IPS DF 19.7 (cell line): ENCODE data around the gene CAMK2G.

Source experiments
- DNase-seq: peaks from one replicate; pipeline ENCODE4 v3.0.0-alpha.2; 2013; ENCODE audit warnings: low read depth, low spot score

Gene CAMK2G

DNA sequence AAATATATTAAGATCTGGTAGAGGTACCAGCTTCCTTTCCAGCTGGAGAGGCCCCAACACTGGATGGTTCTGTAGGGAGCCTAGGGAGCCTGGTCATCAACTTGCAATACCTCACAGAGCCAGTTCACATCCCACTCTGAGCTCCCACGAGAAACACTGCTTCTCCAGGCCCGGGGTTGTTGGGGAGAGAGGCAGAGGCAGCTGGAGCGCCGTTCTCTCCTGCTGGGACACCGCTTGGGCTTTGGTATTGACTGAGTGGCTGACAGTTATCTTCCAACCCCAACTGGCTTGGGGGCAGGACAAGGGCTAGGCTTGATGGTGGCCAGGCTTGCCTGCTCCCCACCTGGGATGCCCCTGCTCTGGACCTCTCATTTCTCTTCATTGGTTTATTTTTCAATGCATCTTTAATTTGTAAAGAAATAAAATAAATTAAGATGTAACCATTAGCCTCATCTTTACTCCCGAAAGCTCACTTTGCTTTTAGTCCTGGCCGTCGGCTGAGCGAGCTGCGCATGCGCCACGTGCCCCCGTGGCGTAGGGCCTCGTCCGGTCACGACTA lies 102.6 kb downstream of the CAMK2G start:
- no peak for DNase-seq

DNA sequence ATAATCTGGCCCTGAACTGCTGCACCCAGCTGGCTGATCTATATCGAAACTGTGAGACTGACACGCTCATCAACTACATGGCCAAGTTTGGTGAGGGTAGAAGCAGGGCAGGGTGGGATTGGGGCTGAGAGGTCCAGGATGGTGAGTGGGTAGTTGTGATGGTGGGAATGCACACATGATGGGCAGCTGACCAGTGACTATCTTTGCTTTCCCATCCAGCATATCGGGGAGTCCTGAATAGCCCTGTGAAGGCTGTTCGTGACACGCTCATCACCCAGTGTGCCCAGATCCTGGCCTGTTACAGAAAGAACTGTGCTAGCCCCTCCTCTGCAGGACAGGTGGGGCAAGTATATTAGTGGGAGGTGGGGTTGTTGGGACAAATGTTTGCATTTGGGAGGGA lies 105.0 kb downstream of the CAMK2G start:
- no peak for DNase-seq

DNA sequence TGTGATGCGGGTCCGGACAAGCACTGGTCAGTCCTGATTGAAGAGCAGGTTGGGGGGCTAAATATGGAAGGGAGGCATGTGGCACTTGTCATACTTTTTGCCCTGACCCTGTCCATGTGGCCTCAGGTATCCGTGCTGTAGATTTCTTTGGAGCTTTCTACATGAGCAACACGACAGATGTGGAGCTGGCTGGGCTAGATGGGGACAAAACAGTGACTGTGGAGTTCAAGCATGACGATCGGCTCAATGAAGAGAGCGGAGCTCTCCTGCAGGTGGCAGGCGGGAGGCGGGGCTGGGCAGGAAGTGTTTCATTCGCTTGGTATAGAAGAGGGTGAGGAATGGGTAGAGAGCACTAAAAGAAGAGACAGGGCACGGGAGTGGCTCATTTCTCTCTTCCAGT lies 105.5 kb downstream of the CAMK2G start:
- DNase-seq, result no peak

GRCh38 chr10:73765066-73765465 lies 109.3 kb downstream of the CAMK2G start:
- DNase-seq, result no peak

DNA sequence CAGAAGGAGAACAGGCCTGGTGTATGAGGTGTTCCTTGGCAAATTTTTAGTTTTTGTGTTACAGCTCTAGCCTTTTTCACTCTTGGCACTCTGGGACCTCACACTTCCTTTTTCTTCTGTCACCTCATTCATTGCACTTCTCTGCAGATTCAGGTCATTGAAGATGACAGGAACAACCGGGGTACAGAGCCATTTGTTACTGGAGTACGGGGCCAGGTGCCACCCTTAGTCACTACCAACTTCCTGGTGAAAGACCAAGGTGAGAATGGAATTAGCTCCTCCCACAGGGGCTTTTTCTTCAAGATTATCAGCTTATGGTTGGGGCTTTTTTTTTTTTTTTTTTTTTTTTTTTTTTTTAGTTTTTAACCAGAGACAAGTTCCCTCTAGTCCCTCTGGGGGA lies 111.0 kb downstream of the CAMK2G start:
- DNase-seq, result no peak

DNA sequence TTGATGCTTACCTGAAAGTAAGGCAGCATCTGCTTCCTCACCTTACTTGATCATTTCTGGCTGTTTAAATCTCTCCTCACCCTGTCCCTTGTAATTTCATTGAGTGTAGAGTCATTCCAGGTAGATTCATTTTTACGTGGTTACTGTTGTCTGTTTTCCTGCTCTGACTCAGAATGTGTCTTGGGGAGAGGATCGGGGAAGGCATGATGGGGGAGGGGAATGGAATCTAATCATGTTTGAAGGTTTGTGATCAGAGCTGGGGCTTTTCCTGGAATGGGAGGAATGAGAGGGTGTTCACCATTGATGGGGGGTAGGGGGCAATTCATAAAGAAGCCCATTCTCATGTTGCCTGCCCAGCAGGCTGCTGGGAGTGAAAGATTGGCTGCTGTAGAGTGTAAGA lies 111.4 kb downstream of the CAMK2G start:
- no peak for DNase-seq
